GM21390 (cell line): ENCODE measurements around the gene PIEZO1.
"Not testable (repeated sequence)": the region's sequence is repeated elsewhere in the genome, so short reads cannot be mapped to it uniquely, and the experiment has no call there.

Source experiments
- ATAC-seq: cut with Tn5 transposase; IDR thresholded peaks from one replicate; pipeline ENCODE4 v1.9.1; 2021; ENCODE audit not compliant: unreplicated experiment

Gene PIEZO1

GRCh38 chr16:88673716-88674379 is 111.2 kb downstream of the PIEZO1 start:
- ATAC-seq, result no peak

GRCh38 chr16:88672776-88673175 is 112.2 kb downstream of the PIEZO1 start:
- no peak for ATAC-seq

GRCh38 chr16:88671806-88672205 is 113.2 kb downstream of the PIEZO1 start:
- no peak for ATAC-seq

DNA sequence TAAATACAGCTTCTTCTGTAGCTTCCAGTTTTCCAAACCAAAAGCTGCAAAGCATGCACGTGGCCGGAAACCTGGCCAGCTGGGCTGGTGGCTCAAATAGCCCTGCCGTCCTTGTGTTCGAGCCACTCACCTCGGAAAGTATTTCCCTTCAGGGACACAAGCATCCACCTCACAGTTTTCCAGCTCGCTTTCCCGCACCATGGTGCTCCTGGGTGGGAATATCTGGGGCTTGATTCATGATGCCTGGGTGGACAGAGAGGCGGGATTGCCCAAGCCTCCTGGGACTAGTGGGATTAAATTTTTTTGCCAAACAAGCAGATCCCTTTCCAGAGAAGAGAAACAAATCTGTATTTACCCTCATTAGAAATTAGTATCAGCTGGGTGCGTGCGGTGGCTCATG is 115.0 kb downstream of the PIEZO1 start:
- no peak for ATAC-seq

DNA sequence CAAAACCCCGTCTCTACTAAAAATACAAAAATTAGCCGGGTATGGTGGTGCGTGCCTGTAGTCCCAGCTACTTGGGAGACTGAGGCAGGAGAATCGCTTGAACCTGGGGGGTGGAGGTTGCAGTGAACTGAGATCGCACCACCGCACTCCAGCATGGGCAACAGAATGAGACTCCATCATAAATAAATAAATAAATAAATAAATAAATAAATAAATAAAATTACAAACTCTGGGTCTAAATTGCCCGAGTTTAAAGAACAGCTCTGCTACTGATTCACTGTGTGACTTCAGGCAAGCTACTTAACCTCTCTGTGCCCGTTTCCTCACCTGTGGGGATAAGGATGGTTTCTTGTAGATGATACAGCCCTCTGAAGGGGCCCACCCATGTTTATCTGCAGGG is 115.5 kb downstream of the PIEZO1 start:
- ATAC-seq, result not testable (repeated sequence)

DNA sequence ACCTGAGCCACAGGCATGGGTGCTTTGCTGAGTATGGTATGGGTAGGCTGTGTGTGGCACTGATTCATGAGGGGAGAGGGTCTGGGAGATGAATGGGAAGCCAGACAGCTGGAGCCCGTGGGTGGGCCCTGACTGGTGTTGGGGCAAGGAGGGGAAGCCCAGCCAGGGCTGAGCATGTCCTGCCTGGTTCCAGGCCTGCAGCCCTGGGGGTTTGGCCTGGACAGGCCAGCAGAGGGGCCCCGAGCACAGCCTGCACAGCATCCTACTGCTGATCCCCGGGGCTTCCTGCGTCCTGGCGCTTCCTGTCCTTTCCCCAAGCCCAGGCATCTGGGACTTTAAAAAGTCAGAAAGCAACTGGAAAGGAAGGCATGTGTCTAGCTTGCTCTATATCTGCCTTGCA is 117.6 kb downstream of the PIEZO1 start:
- ATAC-seq, result no peak

- ATAC-seq, result no peak
These were observed 119.5 kb downstream of the PIEZO1 start for GRCh38 chr16:88665570-88665969.
